PFSK-1 (cell line): ENCODE data around the gene PGAM5.

Experiments used
- FOXP2 ChIP-seq: optimal IDR thresholded peaks from 2 replicates; pipeline ENCODE3; 2011; ENCODE audit warnings: borderline replicate concordance, control low read depth, inconsistent platforms; ENCODE audit not compliant: insufficient read depth; ENCODE audit errors: extremely low read length, extremely low read depth
- POLR2AphosphoS5 ChIP-seq: IDR thresholded peaks from 2 replicates; pipeline ENCODE4 v1.6.1; 2012; ENCODE audit warnings: low read depth, mild to moderate bottlenecking, control low read depth, low read length, moderate library complexity
- REST ChIP-seq, 2 experiments: IDR thresholded peaks; 2 replicates each; pipeline versions ENCODE4 v1.6.1 to v1.8.0; 2011 to 2012; ENCODE audit warnings: low read depth in 2 of 2, low read length in 2 of 2, control low read depth in 1 of 2, inconsistent platforms in 1 of 2, mild to moderate bottlenecking in 1 of 2, moderate library complexity in 1 of 2; ENCODE audit not compliant: insufficient read depth in 1 of 2
- SIN3A ChIP-seq: IDR thresholded peaks from 2 replicates; pipeline ENCODE4 v1.6.1; 2012; ENCODE audit warnings: mild to moderate bottlenecking, low read length, moderate library complexity, borderline replicate concordance; ENCODE audit not compliant: insufficient read depth
- TAF1 ChIP-seq: IDR thresholded peaks from 2 replicates; pipeline ENCODE4 v1.6.1; 2012; ENCODE audit warnings: low read length, control low read depth, borderline replicate concordance; ENCODE audit not compliant: insufficient read depth

GRCh38 chr12:132673288-132674179, 37.1 kb upstream of the PGAM5 start:
- TF ChIP-seq TAF1 (no peak), POLR2AphosphoS5 (peak; percentile 59), FOXP2 (no peak), SIN3A (no peak), REST (IDR thresholded peaks at IDR 0.05; ENCODE audit: insufficient read depth in 1 of 2, low read depth in 2 of 2, low read length in 2 of 2) (no peak)
